Medulla oblongata (tissue), 1 donor: ENCODE data around the gene MAN1A1.

Source experiments
- DNase-seq: peaks from one replicate; pipeline ENCODE4 v3.0.0-alpha.2; 2015; ENCODE audit errors: extremely low spot score

MAN1A1 gene

GRCh38 chr6:119325559-119326265, 23.8 kb downstream of the MAN1A1 start:
- DNase-seq, result no peak

DNA sequence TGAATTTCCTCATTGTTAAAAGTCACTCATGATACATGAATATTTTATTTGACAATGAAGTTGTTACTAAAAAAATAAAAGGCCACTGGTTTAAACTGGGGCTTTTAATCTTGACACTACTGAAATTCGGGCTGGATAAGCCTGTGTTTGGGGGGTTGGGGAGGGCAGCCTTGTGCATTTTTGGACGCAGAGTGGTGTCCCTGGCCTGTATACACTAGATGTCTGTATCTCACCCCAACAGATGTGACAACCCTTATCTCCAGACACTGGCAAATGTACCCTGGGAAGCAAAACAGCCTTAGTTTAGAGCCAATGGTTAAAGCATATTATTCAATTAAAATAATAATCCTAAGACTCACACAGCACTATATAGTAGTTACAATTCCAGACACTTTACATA, 24.8 kb downstream of the MAN1A1 start:
- DNase-seq, result no peak

- no peak for DNase-seq
Measured at GRCh38 chr6:119323931-119324330, 25.6 kb downstream of the MAN1A1 start.

DNA sequence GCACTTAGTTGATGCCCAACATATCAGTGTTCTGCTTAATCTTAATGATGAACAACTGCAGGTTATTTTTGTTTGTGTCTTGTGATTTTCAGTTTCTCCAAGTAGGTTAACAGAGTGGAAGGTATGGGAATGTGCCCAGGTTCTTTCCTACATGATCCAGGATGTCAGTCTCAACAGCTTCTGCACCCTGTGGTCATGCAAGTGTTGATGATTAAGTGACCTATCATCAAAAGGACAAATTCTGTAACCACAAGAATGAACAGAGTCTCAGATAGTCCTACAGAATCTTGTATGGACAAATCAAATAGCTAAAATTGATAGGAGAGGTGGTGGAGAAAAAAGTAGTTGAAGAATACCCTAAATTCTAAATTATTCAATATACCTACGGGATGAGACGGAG, 26.1 kb downstream of the MAN1A1 start:
- DNase-seq, result no peak

GRCh38 chr6:119322715-119323350, 26.7 kb downstream of the MAN1A1 start:
- DNase-seq, result no peak

DNA sequence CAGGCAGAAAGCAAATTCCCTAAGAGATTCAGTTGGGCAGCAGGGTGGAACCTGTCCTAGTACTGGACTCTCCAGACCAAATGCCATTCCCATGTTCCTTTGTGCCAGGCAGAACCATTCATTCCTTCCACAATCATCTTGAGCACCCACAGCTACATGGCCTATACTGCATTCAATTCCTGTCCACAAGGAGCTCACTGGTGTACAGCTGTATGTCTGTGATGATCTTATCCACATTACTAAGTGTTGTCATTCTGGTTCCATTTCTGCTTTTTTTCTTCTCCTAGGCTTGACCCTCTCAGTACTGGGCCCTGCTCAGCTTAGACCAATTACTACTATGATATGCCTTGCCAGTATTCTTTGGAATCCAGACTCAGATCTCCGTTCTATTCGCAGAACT, 27.5 kb downstream of the MAN1A1 start:
- no peak for DNase-seq

DNA sequence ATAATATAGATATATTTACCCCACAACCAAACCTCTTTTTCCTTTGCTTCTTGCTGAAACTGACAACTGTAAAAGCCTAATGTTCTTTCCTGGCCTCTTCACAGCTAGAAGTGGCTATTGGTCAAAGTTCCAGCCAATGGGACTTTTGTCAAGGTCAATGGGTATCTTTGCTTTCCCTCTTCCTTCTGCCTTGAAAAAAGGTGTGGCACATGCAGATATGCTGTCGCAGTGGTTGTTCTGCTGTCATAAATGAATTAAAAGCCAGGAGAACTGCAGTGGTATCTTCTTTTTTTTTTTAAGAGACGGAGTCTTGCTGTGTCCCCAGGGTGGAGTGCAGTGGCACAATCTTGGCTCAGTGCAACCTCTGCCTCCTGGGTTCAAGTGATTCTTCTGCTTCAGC, 29.9 kb downstream of the MAN1A1 start:
- no peak for DNase-seq

DNA sequence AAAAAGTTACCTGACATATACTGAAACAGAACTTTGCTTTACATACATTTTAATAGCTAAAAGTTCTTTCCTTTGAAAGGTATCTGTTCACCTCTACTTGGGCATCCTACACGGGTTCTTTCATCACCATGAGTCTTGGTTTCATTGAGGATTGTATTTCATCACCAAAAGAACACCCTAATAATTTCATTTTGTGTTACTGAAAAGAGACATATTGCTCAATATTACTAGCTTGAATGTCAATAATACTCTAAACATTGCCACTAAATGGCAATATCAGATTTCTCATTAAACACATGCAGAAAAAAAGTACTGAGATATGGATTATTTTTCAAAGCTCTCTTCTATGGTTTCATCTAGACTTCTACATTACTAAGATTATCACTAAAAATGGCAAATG, 30.8 kb downstream of the MAN1A1 start:
- no peak for DNase-seq

- DNase-seq, result no peak
Measured at GRCh38 chr6:119318176-119318575, 31.4 kb downstream of the MAN1A1 start.

DNA sequence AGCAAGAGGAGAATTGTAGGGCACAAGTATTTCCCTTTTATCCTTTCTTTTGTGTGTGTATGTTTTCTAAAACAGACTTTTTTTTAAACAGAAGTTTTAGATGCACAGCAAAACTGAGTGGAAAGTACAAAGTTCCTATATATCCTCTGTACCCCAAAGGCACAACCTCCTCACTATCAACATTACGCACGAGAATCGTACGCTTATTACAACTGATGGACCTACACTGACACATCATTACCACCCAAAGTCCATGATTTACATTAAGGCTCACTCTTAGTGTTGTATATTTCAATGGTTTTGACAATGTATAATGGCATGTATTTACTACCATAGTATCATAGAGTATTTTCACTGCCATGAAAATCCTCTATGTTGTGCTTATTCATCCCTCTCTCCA, 32.6 kb downstream of the MAN1A1 start:
- no peak for DNase-seq

- peak; percentile 50 for DNase-seq
Measured at GRCh38 chr6:119314885-119315272, 34.7 kb downstream of the MAN1A1 start.

GRCh38 chr6:119313937-119314884, 35.4 kb downstream of the MAN1A1 start:
- DNase-seq, result peak; percentile 26

- no peak for DNase-seq
Measured at GRCh38 chr6:119312875-119313338, 36.7 kb downstream of the MAN1A1 start.

GRCh38 chr6:119312441-119312840, 37.1 kb downstream of the MAN1A1 start:
- no peak for DNase-seq

- no peak for DNase-seq
Measured at GRCh38 chr6:119311514-119312142, 37.9 kb downstream of the MAN1A1 start.

DNA sequence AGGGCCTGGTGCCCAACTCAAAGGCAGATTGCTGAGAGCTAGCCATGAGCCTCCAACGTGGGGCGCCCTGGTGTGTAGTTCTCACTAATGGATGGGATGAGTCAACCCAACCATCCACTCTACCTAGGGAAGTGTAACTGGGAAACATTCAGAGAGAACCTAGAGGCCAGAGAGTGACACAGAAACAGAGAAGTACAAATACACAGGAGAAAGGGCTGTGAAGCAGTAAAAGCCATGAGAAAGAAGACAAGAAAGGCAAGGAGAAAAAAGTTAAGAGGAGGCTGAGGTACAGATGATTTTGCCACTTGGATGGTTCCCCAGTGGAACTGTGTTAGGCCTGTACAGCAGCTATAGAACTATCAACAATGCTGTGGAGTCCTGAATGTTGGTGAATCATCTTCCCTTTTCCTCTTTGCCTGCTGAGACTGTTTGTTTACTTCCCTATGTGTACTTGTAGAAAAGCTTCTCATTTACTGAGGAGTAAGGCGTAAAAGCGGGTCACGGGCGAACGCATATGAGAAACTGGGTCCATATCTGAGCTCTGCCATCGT, 39.0 kb downstream of the MAN1A1 start:
- DNase-seq, result peak; percentile 45

DNA sequence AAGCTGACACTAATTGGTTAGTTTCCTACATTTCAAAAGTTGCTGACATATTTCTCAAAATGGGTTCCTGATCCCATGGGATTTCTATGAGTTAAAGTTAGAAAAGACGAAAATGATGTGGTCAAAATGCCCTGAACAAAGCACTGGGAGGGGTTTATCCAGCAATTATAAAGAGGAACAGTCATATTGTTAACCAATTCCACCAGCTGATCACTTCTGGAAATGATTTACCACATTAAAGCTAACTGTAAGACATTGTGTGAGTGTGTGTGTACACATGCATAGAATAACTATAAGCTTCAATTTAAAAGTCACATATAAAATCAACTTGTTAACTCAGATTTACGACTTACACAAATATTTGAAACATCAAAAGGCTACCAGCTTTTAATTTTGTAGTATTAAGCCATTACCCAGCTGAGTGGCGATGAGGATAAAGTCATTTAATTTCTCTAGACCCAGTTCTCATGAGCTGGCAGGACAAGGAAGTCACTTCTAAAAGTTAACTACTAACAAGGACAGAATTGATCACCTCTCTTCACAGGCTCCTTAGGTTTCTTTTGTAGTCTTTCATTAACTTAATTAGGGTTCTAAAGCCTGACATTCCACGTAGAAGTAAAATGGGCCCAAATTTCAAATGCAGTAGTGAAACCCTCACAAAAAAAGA, 40.4 kb downstream of the MAN1A1 start:
- no peak for DNase-seq

- no peak for DNase-seq
Measured at GRCh38 chr6:119308048-119308570, 41.5 kb downstream of the MAN1A1 start.

- no peak for DNase-seq
Measured at GRCh38 chr6:119307056-119307455, 42.5 kb downstream of the MAN1A1 start.

- DNase-seq, result no peak
Measured at GRCh38 chr6:119306396-119306968, 43.1 kb downstream of the MAN1A1 start.
